ENCODE results near the gene BAZ1A.
A peak's percentile ranks its signal among the peaks of the same experiment; 100 is the strongest.

Gene BAZ1A

DNA sequence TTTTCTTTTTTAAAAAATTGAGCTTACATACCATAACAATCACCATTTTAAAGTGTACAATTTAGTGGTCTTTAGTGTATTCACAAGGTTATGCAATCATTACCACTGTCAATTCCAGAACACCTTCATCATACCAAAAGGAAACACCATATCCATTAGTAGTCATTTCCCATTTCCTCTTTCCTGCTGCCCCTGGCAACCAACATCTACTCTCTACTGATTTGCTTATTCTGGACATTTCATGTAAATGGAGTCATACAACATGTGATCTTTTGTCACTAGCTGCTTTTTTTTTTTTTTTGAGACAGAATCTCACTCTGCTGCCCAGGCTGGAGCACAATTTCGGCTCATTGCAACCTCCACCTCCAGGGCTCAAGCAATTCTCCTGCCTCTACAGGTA, 93.9 kb downstream of the BAZ1A start:
- TF ChIP-seq, protein P1, sequence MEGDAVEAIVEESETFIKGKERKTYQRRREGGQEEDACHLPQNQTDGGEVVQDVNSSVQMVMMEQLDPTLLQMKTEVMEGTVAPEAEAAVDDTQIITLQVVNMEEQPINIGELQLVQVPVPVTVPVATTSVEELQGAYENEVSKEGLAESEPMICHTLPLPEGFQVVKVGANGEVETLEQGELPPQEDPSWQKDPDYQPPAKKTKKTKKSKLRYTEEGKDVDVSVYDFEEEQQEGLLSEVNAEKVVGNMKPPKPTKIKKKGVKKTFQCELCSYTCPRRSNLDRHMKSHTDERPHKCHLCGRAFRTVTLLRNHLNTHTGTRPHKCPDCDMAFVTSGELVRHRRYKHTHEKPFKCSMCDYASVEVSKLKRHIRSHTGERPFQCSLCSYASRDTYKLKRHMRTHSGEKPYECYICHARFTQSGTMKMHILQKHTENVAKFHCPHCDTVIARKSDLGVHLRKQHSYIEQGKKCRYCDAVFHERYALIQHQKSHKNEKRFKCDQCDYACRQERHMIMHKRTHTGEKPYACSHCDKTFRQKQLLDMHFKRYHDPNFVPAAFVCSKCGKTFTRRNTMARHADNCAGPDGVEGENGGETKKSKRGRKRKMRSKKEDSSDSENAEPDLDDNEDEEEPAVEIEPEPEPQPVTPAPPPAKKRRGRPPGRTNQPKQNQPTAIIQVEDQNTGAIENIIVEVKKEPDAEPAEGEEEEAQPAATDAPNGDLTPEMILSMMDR (IDR thresholded peaks at IDR 0.05; ENCODE audit: low read depth, low read length) = no peak
- H3K4me3 ChIP-seq (ENCODE audit: low read depth, low read length) = peak overlapping the region; percentile 40

DNA sequence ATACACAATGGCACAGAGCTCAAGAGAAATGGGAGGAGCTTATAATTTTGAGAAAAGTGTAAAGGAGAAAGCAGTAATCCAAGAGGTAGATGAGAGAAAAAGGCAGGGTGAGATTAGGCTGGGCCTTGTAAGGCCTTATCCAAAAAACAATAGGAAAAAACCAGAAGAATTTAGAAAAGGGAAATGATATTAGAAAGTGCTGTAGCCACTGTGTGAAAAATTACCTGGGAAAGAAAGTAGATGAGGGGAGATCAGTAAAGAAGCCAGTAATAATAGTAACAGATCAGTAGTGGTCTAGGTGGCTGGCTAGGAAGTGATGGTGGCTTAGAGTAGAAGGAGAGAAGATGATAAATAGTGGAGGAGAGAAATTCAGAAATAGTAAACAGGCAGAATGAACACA, 94.5 kb downstream of the BAZ1A start:
- H3K4me3 ChIP-seq (ENCODE audit: low read depth, low read length) = no peak overlapping the region
- TF ChIP-seq, protein P1 (IDR thresholded peaks at IDR 0.05; ENCODE audit: low read depth, low read length) = no peak

DNA sequence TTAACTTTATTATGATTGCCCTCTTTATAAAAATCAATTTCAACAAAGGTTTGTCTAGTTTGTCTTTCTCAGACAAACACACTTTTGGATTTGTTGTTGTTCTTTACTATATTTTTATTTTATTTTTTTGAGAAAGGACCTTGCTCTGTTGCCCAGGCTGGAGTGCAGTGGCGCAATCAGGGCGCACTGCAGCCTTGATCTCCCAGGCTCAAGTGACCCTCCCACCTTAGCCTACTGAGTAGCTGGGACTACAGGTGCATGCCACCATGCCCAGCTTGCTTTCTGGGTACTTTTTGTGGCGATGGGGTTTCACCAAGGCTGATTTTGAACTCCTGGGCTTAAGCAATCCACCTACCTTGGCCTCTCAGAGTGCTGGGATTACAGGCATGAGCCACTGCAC, 96.4 kb downstream of the BAZ1A start:
- TF ChIP-seq, protein P1 (IDR thresholded peaks at IDR 0.05; ENCODE audit: low read depth, low read length) = no peak
- H3K4me3 ChIP-seq (ENCODE audit: low read depth, low read length) = no peak overlapping the region

DNA sequence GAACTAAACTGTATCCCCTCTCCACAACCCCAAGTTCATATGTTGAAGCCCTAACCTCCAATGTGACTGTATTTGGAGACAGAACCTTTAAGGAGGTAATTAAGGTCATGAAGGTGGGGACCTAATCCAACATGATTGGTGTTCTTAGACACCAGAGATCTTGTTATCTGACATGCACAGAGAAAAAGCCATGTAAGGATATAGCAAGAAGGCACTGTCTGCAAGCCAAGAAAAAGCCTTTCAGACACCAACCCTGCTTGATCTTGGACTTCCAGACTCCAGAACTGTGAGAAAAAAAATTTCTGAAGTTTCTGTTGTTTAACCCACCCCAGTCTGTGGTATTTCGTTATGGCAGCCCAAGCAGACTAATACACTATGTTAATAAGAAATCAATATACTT, 98.5 kb downstream of the BAZ1A start:
- TF ChIP-seq, protein P1 (IDR thresholded peaks at IDR 0.05; ENCODE audit: low read depth, low read length) = no peak
- no peak overlapping the region for H3K4me3 ChIP-seq (ENCODE audit: low read depth, low read length)

DNA sequence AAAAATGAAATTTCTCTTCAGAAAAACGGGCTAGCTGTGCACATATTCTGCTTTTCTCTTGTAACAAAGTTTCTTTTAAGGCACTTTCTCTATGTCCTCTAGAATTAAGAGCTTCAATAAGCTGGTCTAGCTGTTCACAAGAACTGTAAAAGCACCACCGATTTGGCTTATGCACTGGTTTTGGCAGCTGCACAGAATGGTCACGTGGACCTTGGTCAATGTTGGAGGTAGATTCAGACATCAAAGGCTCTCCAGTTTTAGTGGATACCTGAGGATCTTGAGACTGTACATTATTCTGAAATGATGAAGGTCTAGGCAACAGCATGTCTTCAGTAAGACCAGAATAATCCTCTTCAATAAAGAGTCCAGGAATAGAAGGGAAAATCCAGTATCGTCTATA, 99.2 kb downstream of the BAZ1A start:
- TF ChIP-seq, protein P1 (IDR thresholded peaks at IDR 0.05; ENCODE audit: low read depth, low read length) = no peak
- no peak overlapping the region for H3K4me3 ChIP-seq (ENCODE audit: low read depth, low read length)

DNA sequence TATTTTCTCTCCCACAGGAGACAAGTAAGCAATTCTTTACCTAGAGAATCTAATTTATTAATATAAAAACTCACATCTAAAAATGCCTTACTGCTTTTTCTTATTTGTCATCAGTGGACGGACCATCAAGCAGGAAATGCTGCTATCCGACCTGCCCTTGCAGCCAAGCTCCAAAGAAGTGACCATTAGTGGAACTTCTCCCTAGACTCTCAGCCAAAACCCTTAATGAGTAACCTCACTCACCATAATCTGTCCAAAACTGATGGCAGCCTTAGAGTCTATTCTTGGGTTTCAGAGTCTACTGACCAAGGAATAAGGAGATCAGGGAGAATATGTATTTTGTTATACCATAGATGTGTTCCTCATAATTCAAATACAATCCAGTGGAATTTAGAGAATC, 99.8 kb downstream of the BAZ1A start:
- H3K4me3 ChIP-seq (ENCODE audit: low read depth, low read length) = no peak overlapping the region
- TF ChIP-seq, protein P1 (IDR thresholded peaks at IDR 0.05; ENCODE audit: low read depth, low read length) = no peak

DNA sequence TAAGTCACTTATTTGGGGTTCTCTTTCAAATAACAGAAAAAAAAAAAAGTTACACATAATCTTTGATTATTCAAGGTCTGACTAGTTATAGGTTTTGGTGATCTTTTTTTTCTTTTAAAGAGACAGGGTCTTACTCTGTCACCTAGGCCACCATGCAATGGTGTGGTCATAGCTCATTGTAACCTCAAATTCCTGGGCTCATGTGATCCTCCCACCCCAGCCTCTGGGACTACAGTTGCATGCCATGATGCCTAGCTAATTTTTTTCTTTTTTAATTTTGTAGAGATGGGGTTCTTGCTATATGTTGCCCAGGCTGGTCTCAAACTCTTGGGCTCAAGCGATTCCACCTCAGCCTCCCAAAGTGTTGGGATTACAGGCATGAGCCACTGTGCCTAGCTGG, 104.3 kb downstream of the BAZ1A start:
- TF ChIP-seq, protein P1 (IDR thresholded peaks at IDR 0.05; ENCODE audit: low read depth, low read length) = no peak
- H3K4me3 ChIP-seq (ENCODE audit: low read depth, low read length) = no peak overlapping the region

Data from WI38 (cell line).